ENCODE measurements around the gene P2RX6.

- TF ChIP-seq EZH2 (IDR thresholded peaks at IDR 0.05; ENCODE audit: borderline replicate concordance, low read depth, low read length, severe bottlenecking) (no peak), CTCF (IDR thresholded peaks at IDR 0.05; ENCODE audit: borderline replicate concordance, extremely low read depth, low read length, poor library complexity, severe bottlenecking) (no peak)
Measured at GRCh38 chr22:20978419-20978818, 36.5 kb upstream of the P2RX6 start.

All from DND-41 (cell line).